Small intestine (tissue), 16 donors: ENCODE measurements around the gene PLEKHO1. TPM values are rescaled to one million over a fixed set of nuclear protein-coding genes. Genes with fewer than 3 reads are reported as not detected.

Experiments used
- DNase-seq, 2 donors: peaks; one replicate each; pipeline versions ENCODE4 v3.0.0 to v3.0.0-alpha.2; 2013
- FAIRE-seq: peaks from 2 replicates; lab custom pipeline; 2012; peaks lifted over from hg19 to GRCh38; lab: Jason Lieb, UNC
- H3K27ac ChIP-seq, 3 donors: one replicate each; pipeline ENCODE4 v1.5.1; 2013; ENCODE audit warnings: low read length in 2 of 3, mild to moderate bottlenecking in 2 of 3, control low read depth in 1 of 3, inconsistent platforms in 1 of 3, low read depth in 1 of 3, moderate library complexity in 1 of 3
- H3K27me3 ChIP-seq, 3 donors: one replicate each; pipeline ENCODE4 v1.6.1; 2013; ENCODE audit warnings: low read length in 3 of 3, inconsistent platforms in 1 of 3; ENCODE audit not compliant: control insufficient read depth in 3 of 3, insufficient read depth in 3 of 3
- H3K36me3 ChIP-seq, 3 donors: one replicate each; pipeline ENCODE4 v1.6.1; 2013; ENCODE audit warnings: low read length in 3 of 3, inconsistent platforms in 1 of 3, low read depth in 1 of 3, mild to moderate bottlenecking in 1 of 3, moderate library complexity in 1 of 3; ENCODE audit not compliant: control insufficient read depth in 3 of 3, insufficient read depth in 2 of 3
- H3K4me1 ChIP-seq, 3 donors: one replicate each; pipeline ENCODE4 v1.6.1; 2013; ENCODE audit warnings: low read length in 2 of 3, inconsistent platforms in 1 of 3, low read depth in 1 of 3, mild to moderate bottlenecking in 1 of 3, moderate library complexity in 1 of 3; ENCODE audit not compliant: control insufficient read depth in 3 of 3, insufficient read depth in 2 of 3
- H3K4me3 ChIP-seq, 3 donors: one replicate each; pipeline ENCODE4 v1.5.1; 2013; ENCODE audit warnings: low read length in 3 of 3, control low read depth in 1 of 3, inconsistent platforms in 1 of 3, low read depth in 1 of 3, mild to moderate bottlenecking in 1 of 3, moderate library complexity in 1 of 3
- H3K9me3 ChIP-seq, 2 donors: one replicate each; pipeline ENCODE4 v1.6.1; 2013; ENCODE audit warnings: low read depth in 1 of 2, low read length in 1 of 2; ENCODE audit not compliant: control insufficient read depth in 2 of 2, insufficient read depth in 1 of 2
- WGBS, 3 donors: extraction: QIAGEN DNeasy Blood & Tissue Kit; methylation state at CpG; one replicate each; pipeline ENCODE4 v1.1.7; 2013; 5-methylcytosine and 5-hydroxymethylcytosine counted together
- long read RNA-seq, 10 donors: transcript quantifications; one replicate each; lab custom pipeline, GENCODE V29; 2026
- polyA plus RNA-seq, 4 donors: library from polyadenylated mRNA; stranded (reverse) in 3 of 4; unstranded in 1 of 4; fragments of 200-250 nt in 3 of 4; fragments of 120-200 nt in 1 of 4; gene quantifications; one replicate each; pipeline versions ENCODE4 v1.2.1 to v1.2.3, GENCODE V29; 2013
- donor health status: healthy with polysubstance abuse.
- donor health status: control.
- donor health status: control.
- donor health status: Bipolar disorder and iron deficiency.
- donor health status: healthy.

Gene PLEKHO1
- 10 to 100 TPM in 3 of 4 donors, 1 to 10 TPM in 1; 8.1 to 38.4 (median 22.0) TPM for polyA plus RNA-seq
- long read RNA-seq, donor 1: 0 reads
- long read RNA-seq, donor 2, partial matches to known transcripts: 0 of 3 reads
- long read RNA-seq, donor 2, other reads (novel, unspliced or antisense): 0 of 3 reads
- long read RNA-seq, donor 3, transcript PLEKHO1-205 (5 exons, 1,025 nt): minor isoform, 5 of 46 reads
- long read RNA-seq, donor 3, transcript PLEKHO1-201 (6 exons, 2,050 nt): major isoform, 8 of 46 reads
- long read RNA-seq, donor 3, partial matches to known transcripts: 33 of 46 reads
- long read RNA-seq, donor 3, other reads (novel, unspliced or antisense): 0 of 46 reads
- long read RNA-seq, donor 4, partial matches to known transcripts: 0 of 2 reads
- long read RNA-seq, donor 4, other reads (novel, unspliced or antisense): 0 of 2 reads
- long read RNA-seq, donor 5, partial matches to known transcripts: 0 of 4 reads
- long read RNA-seq, donor 5, other reads (novel, unspliced or antisense): 0 of 4 reads
- long read RNA-seq, donor 6, partial matches to known transcripts: 0 of 9 reads
- long read RNA-seq, donor 6, other reads (novel, unspliced or antisense): 0 of 9 reads
- long read RNA-seq, donor 7: 0 reads
- long read RNA-seq, donor 8, partial matches to known transcripts: 0 of 2 reads
- long read RNA-seq, donor 8, other reads (novel, unspliced or antisense): 0 of 2 reads
- long read RNA-seq, donor 9, partial matches to known transcripts: 0 of 4 reads
- long read RNA-seq, donor 9, other reads (novel, unspliced or antisense): 0 of 4 reads
- long read RNA-seq, donor 10, transcript PLEKHO1-205 (5 exons, 1,025 nt): minor isoform, 7 of 23 reads
- long read RNA-seq, donor 10, transcript PLEKHO1-201 (6 exons, 2,050 nt): major isoform, 16 of 23 reads
- long read RNA-seq, donor 10, partial matches to known transcripts: 0 of 23 reads
- long read RNA-seq, donor 10, other reads (novel, unspliced or antisense): 0 of 23 reads

GRCh38 chr1:150149271-150150132 is at the start of gene PLEKHO1:
PLEKHO1 (plus strand) TSS chr1:150149916; CDS start chr1:150150258, 342 bp downstream.
- peak within 1 kb of the TSS; percentile 74 to 87 (median 76) for H3K27ac ChIP-seq
- H3K4me1 ChIP-seq: peaks cover 0 to 10% (median 0%) of the 10 kb centered on the region in 3 donors
- peak within 1 kb of the TSS; percentile 48 to 92 (median 89) for H3K4me3 ChIP-seq
- DNase-seq (peak; percentile 72 to 80), FAIRE-seq (no peak)
- H3K9me3 ChIP-seq: no peaks in the 10 kb centered on the region
- H3K27me3 ChIP-seq: peaks cover 0 to 46% (median 0%) of the 10 kb centered on the region in 3 donors
- 1 to 2% (median 1%) methylated on average over 39 to 89 of the region's 89 CpGs for WGBS, 3 donors
- peaks cover 0 to 12% (median 3%) of the 10 kb centered on the region in 3 donors for H3K36me3 ChIP-seq

- no peak overlapping the region for H3K4me3 ChIP-seq
- H3K9me3 ChIP-seq: no peaks in the 10 kb centered on the region
- 67 to 96% (median 79%) methylated on average over 1 of the region's 1 CpG for WGBS, 3 donors
- FAIRE-seq (no peak), DNase-seq (no peak)
- no peaks in the 10 kb centered on the region for H3K4me1 ChIP-seq
- H3K36me3 ChIP-seq: peaks cover 0 to 13% (median 2%) of the 10 kb centered on the region in 3 donors
- no peak overlapping the region for H3K27ac ChIP-seq
- H3K27me3 ChIP-seq: no peaks in the 10 kb centered on the region
These were observed 46.7 kb upstream of the PLEKHO1 start for GRCh38 chr1:150102986-150103385.

GRCh38 chr1:150106341-150106740 is 43.4 kb upstream of the PLEKHO1 start:
- 77 to 87% (median 82%) methylated on average over 7 of the region's 7 CpGs for WGBS, 3 donors
- peaks cover 0 to 3% (median 0%) of the 10 kb centered on the region in 3 donors for H3K4me1 ChIP-seq
- no peaks in the 10 kb centered on the region for H3K27me3 ChIP-seq
- DNase-seq: peak in 1 of 2 donors; percentile 18
- no peaks in the 10 kb centered on the region for H3K9me3 ChIP-seq
- peaks cover 0 to 6% (median 2%) of the 10 kb centered on the region in 3 donors for H3K36me3 ChIP-seq
- FAIRE-seq: no peak
- no peak overlapping the region for H3K27ac ChIP-seq
- H3K4me3 ChIP-seq: no peak overlapping the region

GRCh38 chr1:150109586-150109985 is 40.1 kb upstream of the PLEKHO1 start:
- H3K27ac ChIP-seq: peak overlapping the region in 2 of 3 donors; percentile 41 to 68
- FAIRE-seq: no peak

GRCh38 chr1:150110116-150110515 is 39.6 kb upstream of the PLEKHO1 start:
- WGBS, 3 donors: 53 to 89% (median 71%) methylated on average over 2 of the region's 2 CpGs
- no peaks in the 10 kb centered on the region for H3K27me3 ChIP-seq
- peaks cover 0 to 14% (median 0%) of the 10 kb centered on the region in 3 donors for H3K36me3 ChIP-seq
- H3K27ac ChIP-seq: peak overlapping the region in 1 of 3 donors; percentile 68
- peaks cover 0 to 3% (median 0%) of the 10 kb centered on the region in 3 donors for H3K4me1 ChIP-seq
- DNase-seq (peak in 1 of 2 donors; percentile 14), FAIRE-seq (no peak)
- H3K4me3 ChIP-seq: no peak overlapping the region
- H3K9me3 ChIP-seq: peaks cover 0 to 7% of the 10 kb centered on the region in 2 donors

More at GRCh38 chr1:150109586-150109985, 40.1 kb upstream of the PLEKHO1 start:
- no peaks in the 10 kb centered on the region for H3K27me3 ChIP-seq
- peaks cover 0 to 14% (median 0%) of the 10 kb centered on the region in 3 donors for H3K36me3 ChIP-seq
- peaks cover 0 to 5% of the 10 kb centered on the region in 2 donors for H3K9me3 ChIP-seq
- 57 to 77% (median 66%) methylated on average over 3 of the region's 3 CpGs for WGBS, 3 donors
- no peak for DNase-seq
- H3K4me1 ChIP-seq: peaks cover 0 to 3% (median 0%) of the 10 kb centered on the region in 3 donors
- no peak overlapping the region for H3K4me3 ChIP-seq

GRCh38 chr1:150111670-150112069 is 38.0 kb upstream of the PLEKHO1 start:
- Histone ChIP-seq H3K27ac (no peak overlapping the region), H3K4me1 (peaks cover 0 to 3% (median 0%) of the 10 kb centered on the region in 3 donors), H3K4me3 (no peak overlapping the region), H3K27me3 (no peaks in the 10 kb centered on the region), H3K36me3 (peaks cover 0 to 14% (median 0%) of the 10 kb centered on the region in 3 donors), H3K9me3 (peaks cover 0 to 7% of the 10 kb centered on the region in 2 donors)
- 52 to 75% (median 74%) methylated on average over 5 of the region's 5 CpGs for WGBS, 3 donors
- no peak for DNase-seq
- FAIRE-seq: no peak

GRCh38 chr1:150115121-150115520 is 34.6 kb upstream of the PLEKHO1 start:
- no peak overlapping the region for H3K27ac ChIP-seq
- 96 to 97% (median 96%) methylated on average over 1 of the region's 1 CpG for WGBS, 3 donors

More at GRCh38 chr1:150115121-150115520, 34.6 kb upstream of the PLEKHO1 start:
- Histone ChIP-seq H3K27me3 (no peaks in the 10 kb centered on the region), H3K4me1 (peaks cover 0 to 3% (median 0%) of the 10 kb centered on the region in 3 donors), H3K4me3 (no peak overlapping the region), H3K36me3 (peaks cover 0 to 18% (median 0%) of the 10 kb centered on the region in 3 donors), H3K9me3 (peaks cover 0 to 7% of the 10 kb centered on the region in 2 donors)
- no peak for FAIRE-seq
- no peak for DNase-seq
